GM18499 (cell line): ENCODE data around the gene ZNF530.

Source experiments
- ATAC-seq: cut with Tn5 transposase; IDR thresholded peaks from one replicate; pipeline ENCODE4 v1.9.1; 2021; ENCODE audit warnings: moderate number of reproducible peaks; ENCODE audit not compliant: insufficient read depth, unreplicated experiment

ZNF530 gene

GRCh38 chr19:57613941-57614743 lies 14.5 kb downstream of the ZNF530 start, which contains the start of gene ZNF134:
ZNF134 (plus strand) TSS chr19:57614242; CDS start chr19:57619469, 5,227 bp downstream.
- ATAC-seq, result no peak

- no peak for ATAC-seq
These were observed 15.7 kb downstream of the ZNF530 start for GRCh38 chr19:57615346-57615745.

- no peak for ATAC-seq
These were observed 21.1 kb downstream of the ZNF530 start for GRCh38 chr19:57620673-57621348.

- ATAC-seq, result no peak
These were observed 23.4 kb downstream of the ZNF530 start for GRCh38 chr19:57623091-57623490.

- ATAC-seq, result peak; percentile 92
These were observed 33.5 kb downstream of the ZNF530 start, which contains the start of gene ZNF211 for GRCh38 chr19:57632987-57633831. ZNF211 (plus strand) TSS chr19:57633168; CDS start chr19:57633347, 179 bp downstream.

- ATAC-seq, result no peak
These were observed 34.1 kb downstream of the ZNF530 start for GRCh38 chr19:57633832-57634131.

DNA sequence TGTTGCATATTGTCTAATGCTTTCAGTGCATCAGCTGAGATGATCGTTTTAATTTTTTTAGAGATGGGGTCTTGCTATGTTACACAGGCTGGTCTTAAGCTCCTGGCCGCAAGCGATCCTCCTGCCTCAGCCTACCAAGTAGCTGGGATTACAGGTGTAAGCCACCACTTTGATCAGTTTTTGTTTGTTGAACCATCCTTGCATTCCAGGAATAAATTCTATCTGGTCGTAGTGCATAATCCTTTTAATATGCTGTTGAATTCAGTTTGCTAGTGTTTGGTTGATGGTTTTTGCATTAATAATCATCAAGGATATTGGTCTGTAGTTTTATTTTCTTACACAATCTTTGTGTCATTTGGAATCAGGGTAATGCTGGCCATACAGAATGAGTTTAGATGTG lies 37.7 kb downstream of the ZNF530 start:
- ATAC-seq, result no peak

- no peak for ATAC-seq
These were observed 42.1 kb downstream of the ZNF530 start for GRCh38 chr19:57641715-57642234.

- no peak for ATAC-seq
These were observed 42.8 kb downstream of the ZNF530 start for GRCh38 chr19:57642396-57643046.

GRCh38 chr19:57643734-57644133 lies 44.0 kb downstream of the ZNF530 start:
- no peak for ATAC-seq

DNA sequence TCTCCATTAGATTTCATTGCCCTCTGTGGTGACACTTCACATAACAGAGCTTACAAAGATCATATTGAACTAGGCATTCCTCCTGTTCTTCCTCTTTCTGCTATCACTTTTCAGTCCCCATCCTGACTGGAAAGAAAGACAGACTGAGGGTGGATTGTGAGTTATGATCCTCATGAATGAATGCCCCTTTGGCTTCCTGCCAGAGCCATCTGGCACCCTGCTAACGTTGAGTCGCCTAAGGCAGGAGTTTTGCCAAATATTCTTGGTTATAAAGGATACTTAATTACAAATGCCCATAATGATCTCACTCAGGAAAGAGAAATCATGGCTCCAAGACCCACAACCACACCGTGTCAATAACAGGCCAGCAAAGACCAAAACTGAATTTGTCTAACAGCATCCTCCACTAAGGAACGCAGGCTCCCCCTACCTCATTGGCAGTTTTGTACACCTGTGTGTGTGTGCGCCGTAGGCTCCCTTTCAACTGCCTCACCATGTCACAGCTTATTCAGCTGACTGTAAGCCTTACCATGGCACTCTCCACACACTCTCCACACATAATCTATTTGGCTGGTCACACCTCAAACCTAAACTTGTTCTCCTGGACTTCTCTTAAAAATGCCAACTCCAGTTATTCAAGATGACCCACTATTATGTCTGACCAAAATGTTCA lies 48.8 kb downstream of the ZNF530 start:
- no peak for ATAC-seq

DNA sequence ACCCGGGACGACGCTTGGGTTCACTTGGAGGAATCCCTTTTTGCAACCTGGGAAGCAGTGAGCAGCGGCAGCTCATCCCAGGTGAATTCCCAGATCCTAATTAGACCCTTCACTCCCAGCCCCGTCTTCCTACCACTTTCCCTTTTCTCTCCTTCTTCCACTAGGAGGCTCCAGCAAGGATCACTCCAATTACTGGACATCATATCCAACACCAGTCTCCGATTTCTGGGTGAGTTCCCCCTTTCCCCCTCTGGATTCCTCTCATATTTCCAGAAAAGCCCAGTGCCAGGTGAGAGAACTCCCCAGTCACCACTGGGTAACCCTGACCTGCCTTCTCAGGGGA lies 51.9 kb downstream of the ZNF530 start:
- no peak for ATAC-seq

DNA sequence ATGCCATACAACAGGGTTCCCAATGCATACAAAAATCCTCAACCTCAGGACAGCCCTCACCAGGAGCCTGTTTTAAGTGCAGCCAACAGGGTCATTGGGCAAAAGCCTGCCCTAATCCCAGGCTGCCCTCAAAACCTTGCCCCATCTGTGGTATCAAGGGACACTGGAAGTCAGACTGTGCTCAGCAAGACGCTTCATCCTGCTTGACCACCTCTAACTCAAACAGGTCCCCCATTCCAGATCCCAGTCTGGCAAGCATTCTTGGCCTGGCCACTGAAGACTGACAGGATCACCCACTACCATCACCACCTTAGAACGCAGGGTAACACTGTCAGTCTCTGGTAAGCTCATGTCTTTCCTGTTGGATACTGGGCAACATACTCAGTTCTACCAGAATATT lies 54.0 kb downstream of the ZNF530 start:
- ATAC-seq, result no peak

DNA sequence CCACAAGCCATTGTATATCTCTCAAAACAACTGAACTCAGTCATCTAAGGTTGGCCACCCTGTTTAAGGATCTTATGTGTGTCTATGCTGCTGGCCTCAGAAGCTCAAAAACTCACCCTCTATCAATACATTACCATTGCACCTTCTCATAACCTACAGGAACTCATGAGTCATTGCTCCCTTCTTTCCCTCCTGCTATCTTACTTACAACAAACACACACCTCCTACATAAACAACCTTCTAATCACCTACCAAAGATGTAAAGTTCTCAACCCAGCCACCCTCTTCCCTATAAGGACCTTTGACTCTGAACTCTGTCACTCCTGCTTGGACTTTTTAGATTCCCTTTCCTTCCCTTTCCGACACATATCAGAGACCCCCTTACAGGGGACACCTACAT lies 55.8 kb downstream of the ZNF530 start:
- no peak for ATAC-seq

- no peak for ATAC-seq
These were observed 56.7 kb downstream of the ZNF530 start for GRCh38 chr19:57656346-57656745.
